OCI-LY1 (cell line): ENCODE measurements around the gene SH3D21.

Experiments
- H2AFZ ChIP-seq: fragments of 200-600 bp; sonication (generic), shearing (Covaris generic); 2 replicates; pipeline ENCODE4 v1.6.0; 2014; ENCODE audit warnings: antibody characterized with exemption, mild to moderate bottlenecking, low read length
- H3F3A ChIP-seq: fragments of 200-600 bp; sonication (generic), shearing (Covaris generic); 2 replicates; pipeline ENCODE4 v1.6.0; 2014; ENCODE audit warnings: mild to moderate bottlenecking, antibody characterized with exemption, low read length, moderate library complexity; ENCODE audit not compliant: insufficient read depth
- H3K27ac ChIP-seq: fragments of 200-600 bp; sonication (generic); 2 replicates; pipeline ENCODE4 v1.5.1; 2014; ENCODE audit warnings: low read length, mixed run types, mild to moderate bottlenecking, low read depth; ENCODE audit not compliant: poor library complexity, severe bottlenecking
- H3K27me3 ChIP-seq: fragments of 200-600 bp; sonication (generic); 2 replicates; pipeline ENCODE4 v1.6.0; 2014; ENCODE audit warnings: antibody characterized with exemption, mild to moderate bottlenecking, low read length, moderate library complexity; ENCODE audit not compliant: insufficient read depth
- H3K36me3 ChIP-seq: fragments of 200-600 bp; sonication (generic); 2 replicates; pipeline ENCODE4 v1.6.1; 2014; ENCODE audit warnings: mild to moderate bottlenecking, antibody characterized with exemption, low read length, moderate library complexity, mixed read lengths; ENCODE audit not compliant: insufficient read depth
- H3K4me1 ChIP-seq: fragments of 200-600 bp; sonication (generic); 2 replicates; pipeline ENCODE4 v1.5.1; 2014; ENCODE audit warnings: mild to moderate bottlenecking, low read length, moderate library complexity; ENCODE audit not compliant: insufficient read depth, severe bottlenecking
- H3K4me2 ChIP-seq: fragments of 200-600 bp; sonication (generic), shearing (Covaris generic); 2 replicates; pipeline ENCODE4 v1.6.1; 2014; ENCODE audit warnings: low read length
- H3K4me3 ChIP-seq: fragments of 200-600 bp; sonication (generic); 2 replicates; pipeline ENCODE4 v1.5.1; 2014; ENCODE audit warnings: low read length, low read depth, mild to moderate bottlenecking, mixed read lengths; ENCODE audit not compliant: poor library complexity, severe bottlenecking
- H3K79me2 ChIP-seq: fragments of 200-600 bp; shearing (Covaris generic); 2 replicates; pipeline ENCODE4 v1.6.1; 2016; ENCODE audit warnings: mixed run types, low read length, mixed read lengths; ENCODE audit not compliant: insufficient read depth
- H3K9ac ChIP-seq: fragments of 200-600 bp; sonication (generic), shearing (Covaris generic); 2 replicates; pipeline ENCODE4 v1.6.1; 2014; ENCODE audit warnings: mild to moderate bottlenecking, low read length, mixed read lengths
- H3K9me2 ChIP-seq: fragments of 200-600 bp; sonication (generic), shearing (Covaris generic); 2 replicates; pipeline ENCODE4 v1.6.1; 2014; ENCODE audit warnings: low read depth, mild to moderate bottlenecking, low read length, mixed read lengths
- H3K9me3 ChIP-seq: fragments of 200-600 bp; shearing (Covaris generic); 2 replicates; pipeline ENCODE4 v1.6.1; 2014; ENCODE audit warnings: low read length, mixed read lengths
- H4K20me1 ChIP-seq: fragments of 200-600 bp; sonication (generic), shearing (Covaris generic); 2 replicates; pipeline ENCODE4 v1.6.0; 2016; ENCODE audit warnings: mild to moderate bottlenecking, low read length; ENCODE audit not compliant: insufficient read depth
- CTCF ChIP-seq: fragments of 200-600 bp; sonication (generic), shearing (Covaris generic); IDR thresholded peaks from 2 replicates; pipeline ENCODE4 v1.5.1; 2017; ENCODE audit warnings: mild to moderate bottlenecking, antibody characterized with exemption, low read length, moderate library complexity, mixed read lengths
- EZH2 ChIP-seq: fragments of 200-600 bp; sonication (generic), shearing (Covaris generic); IDR thresholded peaks from 2 replicates; pipeline ENCODE4 v1.8.0; 2017; ENCODE audit warnings: borderline replicate concordance, mixed run types, mild to moderate bottlenecking, antibody characterized with exemption, low read length, moderate library complexity, mixed read lengths

The SH3D21 gene

GRCh38 chr1:36326499-36326898 lies 20.3 kb downstream of the SH3D21 start:
- TF ChIP-seq CTCF (no peak), EZH2 (no peak)
- Histone ChIP-seq H3F3A (no peaks in the 10 kb centered on the region), H3K4me1 (peaks cover 36% of the 10 kb centered on the region), H3K36me3 (peaks cover 8% of the 10 kb centered on the region; the same call in 1 of the 2 replicates), H3K79me2 (no peaks in the 10 kb centered on the region), H3K4me3 (no peak overlapping the region), H3K4me2 (no peak overlapping the region), H3K9me2 (no peaks in the 10 kb centered on the region), H3K9ac (no peak overlapping the region), H3K27ac (no peak overlapping the region), H4K20me1 (no peaks in the 10 kb centered on the region), H2AFZ (no peak overlapping the region), H3K9me3 (no peaks in the 10 kb centered on the region), H3K27me3 (peaks cover 3% of the 10 kb centered on the region; the same call in 1 of the 2 replicates)

GRCh38 chr1:36327421-36328087 lies 21.4 kb downstream of the SH3D21 start:
- Histone ChIP-seq H3K4me3 (no peak overlapping the region), H3K27ac (no peak overlapping the region), H3K9ac (no peak overlapping the region), H3K4me1 (peaks cover 26% of the 10 kb centered on the region), H3F3A (no peaks in the 10 kb centered on the region), H3K36me3 (peaks cover 8% of the 10 kb centered on the region; the same call in 1 of the 2 replicates), H3K9me2 (no peaks in the 10 kb centered on the region), H4K20me1 (no peaks in the 10 kb centered on the region), H3K27me3 (peaks cover 3% of the 10 kb centered on the region; the same call in 1 of the 2 replicates), H3K4me2 (no peak overlapping the region), H3K9me3 (no peaks in the 10 kb centered on the region), H2AFZ (no peak overlapping the region), H3K79me2 (no peaks in the 10 kb centered on the region)
- TF ChIP-seq EZH2: no peak
- TF ChIP-seq CTCF: no peak

- H3K4me3 ChIP-seq: no peak overlapping the region
- no peaks in the 10 kb centered on the region for H3F3A ChIP-seq
- H3K36me3 ChIP-seq: peaks cover 8% of the 10 kb centered on the region; the same call in 1 of the 2 replicates
- H3K9ac ChIP-seq: no peak overlapping the region
- no peak overlapping the region for H2AFZ ChIP-seq
- H3K4me2 ChIP-seq: no peak overlapping the region
- H3K27me3 ChIP-seq: peaks cover 3% of the 10 kb centered on the region; the same call in 1 of the 2 replicates
- no peak for TF ChIP-seq CTCF
- no peak for TF ChIP-seq EZH2
- H4K20me1 ChIP-seq: no peaks in the 10 kb centered on the region
- no peaks in the 10 kb centered on the region for H3K9me2 ChIP-seq
- no peaks in the 10 kb centered on the region for H3K79me2 ChIP-seq
- no peaks in the 10 kb centered on the region for H3K9me3 ChIP-seq
- peaks cover 21% of the 10 kb centered on the region for H3K4me1 ChIP-seq
- no peak overlapping the region for H3K27ac ChIP-seq
These were observed 21.9 kb downstream of the SH3D21 start for GRCh38 chr1:36328088-36328480.
